ENCODE results near the gene FILIP1.
"Not testable (repeated sequence)": the region's sequence is repeated elsewhere in the genome, so short reads cannot be mapped to it uniquely, and the experiment has no call there.

FILIP1 gene

GRCh38 chr6:75419416-75419815, 74.2 kb downstream of the FILIP1 start:
- DNase-seq: no peak

- no peak for DNase-seq
These were observed 75.4 kb downstream of the FILIP1 start for GRCh38 chr6:75418233-75418632.

GRCh38 chr6:75416443-75416842, 77.2 kb downstream of the FILIP1 start:
- DNase-seq: no peak

- DNase-seq: no peak
These were observed 77.8 kb downstream of the FILIP1 start for GRCh38 chr6:75415804-75416203.

GRCh38 chr6:75414445-75415021, 79.1 kb downstream of the FILIP1 start:
- DNase-seq: no peak

GRCh38 chr6:75412969-75413662, 80.5 kb downstream of the FILIP1 start:
- no peak for DNase-seq

GRCh38 chr6:75410564-75410963, 83.0 kb downstream of the FILIP1 start:
- not testable (repeated sequence) for DNase-seq

GRCh38 chr6:75409928-75410327, 83.7 kb downstream of the FILIP1 start:
- no peak for DNase-seq

- no peak for DNase-seq
These were observed 84.3 kb downstream of the FILIP1 start for GRCh38 chr6:75409286-75409685.

- no peak for DNase-seq
These were observed 90.0 kb downstream of the FILIP1 start for GRCh38 chr6:75403563-75404080.

GRCh38 chr6:75402296-75402695, 91.3 kb downstream of the FILIP1 start:
- DNase-seq: no peak

GRCh38 chr6:75397656-75398465, 95.7 kb downstream of the FILIP1 start:
- DNase-seq: no peak

GRCh38 chr6:75397171-75397570, 96.4 kb downstream of the FILIP1 start:
- no peak for DNase-seq

- DNase-seq: no peak
These were observed 97.4 kb downstream of the FILIP1 start for GRCh38 chr6:75396005-75396800.

GRCh38 chr6:75393806-75394205, 99.8 kb downstream of the FILIP1 start:
- no peak for DNase-seq

GRCh38 chr6:75391276-75391675, 102.3 kb downstream of the FILIP1 start:
- DNase-seq: no peak

- DNase-seq: no peak
These were observed 107.4 kb downstream of the FILIP1 start for GRCh38 chr6:75386050-75386770.

GRCh38 chr6:75384116-75384515, 109.5 kb downstream of the FILIP1 start:
- no peak for DNase-seq

- no peak for DNase-seq
These were observed 111.0 kb downstream of the FILIP1 start for GRCh38 chr6:75382634-75382900.

GRCh38 chr6:75381877-75382633, 111.5 kb downstream of the FILIP1 start:
- DNase-seq: no peak

GRCh38 chr6:75379536-75379935, 114.1 kb downstream of the FILIP1 start:
- no peak for DNase-seq

- no peak for DNase-seq
These were observed 115.5 kb downstream of the FILIP1 start for GRCh38 chr6:75378101-75378500.
